Subcutaneous adipose tissue (tissue), 4 donors: Measurements from ENCODE around the gene SUMO3. TPM values are rescaled to one million over a fixed set of nuclear protein-coding genes. Genes with fewer than 3 reads are reported as not detected.

Source experiments
- total RNA-seq, 4 donors: library from RNA; depleted of rRNA; stranded (reverse); fragments of >200 nt; gene quantifications; one replicate each; pipeline ENCODE4 v1.1.0, GENCODE V29; 2016
- TF ChIP-seq, protein P1 (sequence below): fragments of 450-650 bp; IDR thresholded peaks from one replicate; pipeline ENCODE4 v1.5.1; 2016; ENCODE audit warnings: low read depth, mild to moderate bottlenecking, control low read depth, antibody characterized with exemption, moderate library complexity

The SUMO3 gene
- total RNA-seq, 4 donors from 2014 or later = 41.3 to 77.0 (median 59.4) TPM

DNA sequence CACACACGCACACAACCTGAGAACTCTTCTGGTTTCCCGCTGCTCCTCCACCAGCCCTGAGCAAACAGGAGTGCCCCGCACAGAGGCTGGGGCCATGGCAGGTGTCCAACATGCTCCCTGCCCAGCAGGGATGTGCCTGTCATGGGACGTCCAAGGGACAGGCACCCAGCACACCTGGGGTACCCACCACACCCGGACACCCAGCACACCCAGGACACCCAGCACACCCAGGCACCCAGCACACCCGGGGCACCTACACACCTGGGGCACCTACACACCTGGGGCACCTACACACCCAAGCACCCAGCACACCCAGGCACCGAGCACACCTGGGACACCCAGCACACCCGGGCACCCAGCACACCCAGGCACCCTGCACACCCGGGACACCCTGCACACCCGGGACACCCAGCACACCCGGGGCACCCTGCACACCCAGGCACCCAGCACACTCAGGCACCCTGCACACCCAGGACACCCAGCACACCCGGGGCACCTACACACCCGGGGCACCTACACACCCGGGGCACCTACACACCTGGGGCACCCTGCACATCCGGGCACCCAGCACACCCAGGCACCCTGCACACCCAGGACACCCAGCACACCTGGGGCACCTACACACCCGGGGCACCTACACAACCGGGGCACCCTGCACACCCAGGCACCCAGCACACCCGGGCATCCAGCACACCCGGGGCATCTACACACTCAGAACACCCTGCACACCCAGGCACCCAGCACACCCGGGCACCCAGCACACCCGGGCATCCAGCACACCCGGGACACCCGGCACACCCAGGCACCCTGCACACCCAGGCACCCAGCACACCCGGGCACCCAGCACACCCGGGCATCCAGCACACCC is 54.2 kb downstream of the SUMO3 start:
- TF ChIP-seq, protein P1, sequence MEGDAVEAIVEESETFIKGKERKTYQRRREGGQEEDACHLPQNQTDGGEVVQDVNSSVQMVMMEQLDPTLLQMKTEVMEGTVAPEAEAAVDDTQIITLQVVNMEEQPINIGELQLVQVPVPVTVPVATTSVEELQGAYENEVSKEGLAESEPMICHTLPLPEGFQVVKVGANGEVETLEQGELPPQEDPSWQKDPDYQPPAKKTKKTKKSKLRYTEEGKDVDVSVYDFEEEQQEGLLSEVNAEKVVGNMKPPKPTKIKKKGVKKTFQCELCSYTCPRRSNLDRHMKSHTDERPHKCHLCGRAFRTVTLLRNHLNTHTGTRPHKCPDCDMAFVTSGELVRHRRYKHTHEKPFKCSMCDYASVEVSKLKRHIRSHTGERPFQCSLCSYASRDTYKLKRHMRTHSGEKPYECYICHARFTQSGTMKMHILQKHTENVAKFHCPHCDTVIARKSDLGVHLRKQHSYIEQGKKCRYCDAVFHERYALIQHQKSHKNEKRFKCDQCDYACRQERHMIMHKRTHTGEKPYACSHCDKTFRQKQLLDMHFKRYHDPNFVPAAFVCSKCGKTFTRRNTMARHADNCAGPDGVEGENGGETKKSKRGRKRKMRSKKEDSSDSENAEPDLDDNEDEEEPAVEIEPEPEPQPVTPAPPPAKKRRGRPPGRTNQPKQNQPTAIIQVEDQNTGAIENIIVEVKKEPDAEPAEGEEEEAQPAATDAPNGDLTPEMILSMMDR = no peak

DNA sequence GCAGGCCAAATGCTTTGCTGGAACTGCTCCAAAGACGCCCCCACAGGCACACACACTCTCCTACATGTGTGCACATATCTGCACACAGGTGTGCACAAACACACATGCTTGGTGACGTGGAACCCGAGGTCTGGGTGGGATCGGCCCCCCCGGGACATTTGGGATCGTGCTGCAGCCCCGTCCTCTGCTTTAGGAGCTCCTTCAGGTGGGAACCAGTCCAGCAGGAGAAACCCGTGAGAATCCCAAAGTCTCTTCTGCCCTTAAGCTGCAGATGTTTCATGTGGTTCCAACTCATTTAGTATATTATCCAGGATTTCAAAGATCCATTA is 54.8 kb downstream of the SUMO3 start:
- TF ChIP-seq, protein P1 = no peak

DNA sequence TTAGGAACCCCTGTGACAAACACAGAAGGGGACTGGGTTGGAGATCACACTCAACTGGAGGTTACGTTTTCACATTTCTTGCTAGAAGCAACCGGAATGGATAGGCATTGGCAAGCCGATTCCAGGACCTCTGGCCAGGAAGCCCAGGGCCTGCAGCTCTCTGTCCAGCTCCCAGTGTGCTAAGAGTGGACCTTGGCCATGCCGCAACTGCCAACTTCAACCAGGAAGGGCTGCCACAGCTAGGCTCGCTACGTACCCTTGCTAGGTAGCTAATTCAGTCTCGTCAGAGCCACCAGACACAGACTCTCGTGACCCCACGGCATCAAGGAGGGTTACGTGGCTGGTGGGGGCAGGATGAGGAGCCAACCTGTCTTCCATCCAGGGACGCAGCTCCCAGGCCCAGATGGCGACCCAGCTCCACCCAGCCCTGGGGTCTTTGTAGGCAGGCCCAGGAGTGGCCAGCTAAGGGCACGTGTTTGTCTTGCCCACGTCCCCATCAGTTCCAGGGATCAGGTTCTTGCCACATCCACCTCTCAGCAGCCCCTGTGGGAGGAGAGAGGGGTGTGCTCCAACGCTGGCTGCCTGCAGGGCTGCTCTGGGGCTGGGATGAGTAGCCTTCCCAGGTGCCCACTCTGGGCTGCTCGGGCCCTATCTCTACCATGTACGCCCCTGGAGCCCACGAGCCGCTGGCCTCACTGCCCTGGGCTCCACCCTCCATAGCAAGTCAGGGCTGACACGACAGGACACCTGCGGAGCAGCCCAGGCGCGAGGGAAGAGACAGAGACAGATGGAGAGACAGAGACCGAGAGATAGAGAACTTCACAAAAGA is 55.4 kb downstream of the SUMO3 start:
- TF ChIP-seq, protein P1 = no peak

DNA sequence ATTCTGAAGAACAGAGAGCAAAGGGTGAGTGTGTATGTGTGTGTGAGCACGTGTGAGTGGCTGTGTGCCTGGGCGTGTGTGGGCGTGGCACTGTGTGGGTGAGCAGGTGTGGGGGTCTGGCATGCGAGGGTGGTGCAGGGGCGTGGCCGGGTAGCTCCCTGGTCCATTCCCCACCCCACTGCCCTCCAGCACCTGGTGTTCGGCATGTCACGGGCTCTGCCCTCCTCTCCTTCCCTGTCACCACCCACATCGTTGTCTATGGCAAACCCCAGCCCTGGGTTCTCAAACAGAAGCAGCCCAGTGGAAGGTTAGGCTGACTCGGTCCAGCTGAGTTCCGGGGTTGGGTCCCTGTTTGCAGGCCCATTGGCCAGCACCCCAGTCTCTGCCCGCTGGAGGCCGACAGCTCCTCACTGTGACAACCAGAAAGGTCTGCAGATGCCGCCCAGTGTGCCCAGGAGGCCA is 56.1 kb downstream of the SUMO3 start:
- TF ChIP-seq, protein P1 = no peak

DNA sequence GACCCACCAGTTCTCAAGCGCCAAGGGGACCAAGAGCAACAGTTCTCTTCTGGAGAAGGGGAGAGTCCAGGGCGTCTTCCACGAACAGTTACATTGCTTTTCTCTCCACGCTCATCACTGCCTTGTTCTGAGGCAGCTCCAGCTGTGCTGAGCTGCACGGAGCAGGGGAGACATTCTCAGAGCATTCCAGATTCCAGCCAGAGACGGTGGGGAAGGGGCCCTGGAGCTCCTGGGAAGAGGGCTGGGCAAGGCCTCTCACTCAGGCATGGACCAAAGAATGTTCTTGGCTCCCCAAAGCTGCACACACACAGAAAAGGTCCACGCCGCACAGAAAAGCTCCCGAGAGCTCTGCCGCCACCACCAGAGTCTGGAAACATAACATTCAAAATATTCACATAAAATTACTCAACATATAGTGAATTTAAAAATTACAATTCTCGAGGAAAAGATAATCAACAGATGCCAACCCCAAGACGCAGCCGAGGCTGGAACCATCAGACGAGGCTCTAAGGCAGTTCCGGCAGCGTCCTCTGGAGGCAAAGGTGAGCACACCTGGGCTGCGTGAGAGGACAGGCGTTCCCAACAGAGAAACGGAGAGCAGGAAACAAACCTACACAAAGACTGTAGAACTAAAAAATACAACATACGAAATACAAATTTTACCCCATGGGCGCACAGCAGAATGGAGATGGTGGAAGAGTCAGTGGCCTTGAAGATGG is 56.7 kb downstream of the SUMO3 start:
- TF ChIP-seq, protein P1 = no peak

DNA sequence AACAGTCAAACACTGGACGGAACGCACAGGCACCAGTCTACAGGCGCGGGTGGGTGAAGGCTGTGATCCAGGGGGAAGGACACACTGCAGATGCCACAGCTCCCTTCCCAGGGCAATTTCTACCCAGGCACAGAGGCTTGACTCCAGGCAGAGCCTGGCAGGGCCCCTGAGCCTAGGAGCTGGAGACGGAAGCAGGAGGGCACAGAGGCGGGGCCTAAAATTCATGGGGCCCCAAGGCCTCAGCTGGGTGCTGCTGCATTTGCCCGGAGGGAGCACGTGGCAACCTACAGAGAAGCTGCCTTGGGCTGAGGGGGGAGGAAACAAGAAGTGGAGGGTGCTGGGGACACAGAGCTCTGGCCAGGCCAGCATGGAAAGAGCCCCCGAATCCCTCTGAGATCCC is 57.5 kb downstream of the SUMO3 start:
- TF ChIP-seq, protein P1 = no peak
